PFSK-1 (cell line): Measurements from ENCODE around the gene TAS1R2.

Source experiments
- FOXP2 ChIP-seq: optimal IDR thresholded peaks from 2 replicates; pipeline ENCODE3; 2011; ENCODE audit warnings: borderline replicate concordance, control low read depth, inconsistent platforms; ENCODE audit not compliant: insufficient read depth; ENCODE audit errors: extremely low read length, extremely low read depth
- POLR2AphosphoS5 ChIP-seq: IDR thresholded peaks from 2 replicates; pipeline ENCODE4 v1.6.1; 2012; ENCODE audit warnings: low read depth, mild to moderate bottlenecking, control low read depth, low read length, moderate library complexity
- REST ChIP-seq, 2 experiments: IDR thresholded peaks; 2 replicates each; pipeline versions ENCODE4 v1.6.1 to v1.8.0; 2011 to 2012; ENCODE audit warnings: low read depth in 2 of 2, low read length in 2 of 2, control low read depth in 1 of 2, inconsistent platforms in 1 of 2, mild to moderate bottlenecking in 1 of 2, moderate library complexity in 1 of 2; ENCODE audit not compliant: insufficient read depth in 1 of 2
- SIN3A ChIP-seq: IDR thresholded peaks from 2 replicates; pipeline ENCODE4 v1.6.1; 2012; ENCODE audit warnings: mild to moderate bottlenecking, low read length, moderate library complexity, borderline replicate concordance; ENCODE audit not compliant: insufficient read depth
- TAF1 ChIP-seq: IDR thresholded peaks from 2 replicates; pipeline ENCODE4 v1.6.1; 2012; ENCODE audit warnings: low read length, control low read depth, borderline replicate concordance; ENCODE audit not compliant: insufficient read depth

DNA sequence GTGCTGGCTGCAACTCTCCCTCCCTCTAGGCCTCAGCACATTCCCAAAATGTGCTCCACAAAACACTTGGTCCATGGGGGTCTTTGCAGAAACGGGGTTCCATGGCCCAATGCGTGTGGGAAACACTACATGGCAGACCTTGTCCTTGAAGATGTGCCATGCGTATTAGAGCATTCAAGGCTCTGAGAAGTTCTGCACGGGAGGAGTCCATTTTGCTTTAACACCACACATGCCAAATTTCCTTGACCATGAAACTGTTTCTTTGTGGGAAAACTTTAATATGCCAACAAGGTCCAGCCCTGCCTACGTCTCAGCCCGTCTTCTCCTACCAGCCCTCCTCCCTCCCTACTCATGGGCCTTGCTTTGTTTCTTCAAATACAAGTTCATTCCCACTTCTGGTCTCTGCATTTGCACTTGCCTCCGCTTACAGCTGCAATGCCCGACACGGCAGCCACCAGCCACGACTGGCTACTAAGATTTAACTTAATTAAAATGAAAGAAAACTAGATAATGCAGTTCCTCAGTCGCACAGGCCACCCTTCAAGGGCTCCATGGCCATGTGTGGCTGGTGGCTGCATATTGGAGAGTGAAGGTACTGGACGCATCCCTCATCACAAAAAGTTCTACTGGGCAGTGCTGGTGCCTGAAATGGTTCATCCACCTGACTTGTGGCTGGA, 19.2 kb upstream of the TAS1R2 start:
- TF ChIP-seq SIN3A (no peak), TAF1 (no peak), POLR2AphosphoS5 (no peak), REST (IDR thresholded peaks at IDR 0.05; ENCODE audit: insufficient read depth in 1 of 2, low read depth in 2 of 2, low read length in 2 of 2) (no peak), FOXP2 (no peak)
